H1 (cell line): Measurements from ENCODE around the gene COX7A2. TPM values are rescaled to one million over a fixed set of nuclear protein-coding genes. Genes with fewer than 3 reads are reported as not detected.

ENCODE experiments used
- CTCF ChIA-PET: fragments of 300-600 bp; sonication (Branson Sonifier 250); formaldehyde crosslinking; loops from one replicate; lab custom pipeline; 2021; ENCODE audit not compliant: partially characterized antibody; lab: Charles Lee
- POLR2A ChIA-PET: fragments of 300-600 bp; sonication (Branson Sonifier 250); formaldehyde crosslinking; loops from one replicate; lab custom pipeline; 2021; ENCODE audit warnings: inconsistent platforms; ENCODE audit not compliant: partially characterized antibody; lab: Charles Lee
- DNase-seq, 2 experiments: peaks; one replicate each; pipeline versions ENCODE4 v3.0.0 to v3.0.0-alpha.2; 2010 to 2022; ENCODE audit warnings: low spot score in 2 of 2, low read depth in 1 of 2, mixed read lengths in 1 of 2
- FAIRE-seq: peaks from 2 replicates; lab custom pipeline; 2011; peaks lifted over from hg19 to GRCh38; lab: Jason Lieb, UNC
- H2AFZ ChIP-seq: 2 replicates; pipeline ENCODE4 v1.8.1; 2012; ENCODE audit warnings: low read length, inconsistent platforms
- H2AK5ac ChIP-seq: 2 replicates; pipeline ENCODE4 v1.6.1; 2013; ENCODE audit warnings: low read depth, low read length
- H2BK120ac ChIP-seq: replicated peaks from 2 replicates; pipeline ENCODE3; 2013; ENCODE audit warnings: low read depth, low read length, inconsistent platforms
- H2BK12ac ChIP-seq: 2 replicates; pipeline ENCODE4 v1.6.1; 2013; ENCODE audit warnings: low read depth, low read length
- H2BK15ac ChIP-seq: 2 replicates; pipeline ENCODE4 v1.6.1; 2013; ENCODE audit warnings: low read length
- H2BK20ac ChIP-seq: 2 replicates; pipeline ENCODE4 v1.6.1; 2013; ENCODE audit warnings: low read length
- H2BK5ac ChIP-seq: 2 replicates; pipeline ENCODE4 v1.6.1; 2013; ENCODE audit warnings: low read depth, low read length
- H3K14ac ChIP-seq: 2 replicates; pipeline ENCODE4 v1.6.1; 2013; ENCODE audit warnings: inconsistent platforms; ENCODE audit not compliant: insufficient read length
- H3K18ac ChIP-seq: 2 replicates; pipeline ENCODE4 v1.6.1; 2013; ENCODE audit warnings: low read length; ENCODE audit errors: extremely low read depth
- H3K23ac ChIP-seq: 2 replicates; pipeline ENCODE4 v1.6.1; 2013; ENCODE audit warnings: inconsistent platforms; ENCODE audit not compliant: insufficient read length
- H3K23me2 ChIP-seq: 2 replicates; pipeline ENCODE4 v1.6.1; 2013; ENCODE audit warnings: low read depth, low read length
- H3K27ac ChIP-seq: 2 replicates; pipeline ENCODE4 v1.6.1; 2011; ENCODE audit warnings: low read depth, low read length, inconsistent platforms
- H3K27me3 ChIP-seq, 4 experiments: replicated peaks in 1 of 4; 1 replicate in 1 of 4; 2 replicates in 3 of 4; pipeline versions ENCODE4 v1.6.1 to v1.8.1; 2011 to 2013; ENCODE audit warnings: low read length in 3 of 4, mild to moderate bottlenecking in 3 of 4, inconsistent platforms in 2 of 4, mixed read lengths in 2 of 4, moderate library complexity in 1 of 4; ENCODE audit not compliant: control insufficient read depth in 3 of 4, insufficient read depth in 3 of 4; ENCODE audit errors: extremely low read depth in 1 of 4
- H3K36me3 ChIP-seq, 4 experiments: 2 replicates each; pipeline versions ENCODE4 v1.6.1 to v1.8.1; 2011 to 2013; ENCODE audit warnings: mild to moderate bottlenecking in 4 of 4, low read length in 3 of 4, moderate library complexity in 2 of 4, control low read depth in 1 of 4, inconsistent platforms in 1 of 4; ENCODE audit not compliant: insufficient read depth in 4 of 4, control insufficient read depth in 2 of 4
- H3K4ac ChIP-seq: replicated peaks from 2 replicates; pipeline ENCODE3; 2013; ENCODE audit warnings: low read length, low read depth, mixed read lengths, inconsistent platforms; ENCODE audit not compliant: insufficient read length
- H3K4me1 ChIP-seq, 4 experiments: replicated peaks in 1 of 4; 1 replicate in 1 of 4; 2 replicates in 3 of 4; pipeline versions ENCODE4 v1.6.1 to v1.8.1; 2011 to 2013; ENCODE audit warnings: low read length in 3 of 4, inconsistent platforms in 2 of 4, mixed read lengths in 1 of 4; ENCODE audit not compliant: insufficient read depth in 4 of 4, control insufficient read depth in 3 of 4
- H3K4me2 ChIP-seq, 2 experiments: 2 replicates each; pipeline versions ENCODE4 v1.6.1 to v1.8.1; 2011 to 2013; ENCODE audit warnings: low read depth in 2 of 2, low read length in 2 of 2, control low read depth in 1 of 2, inconsistent platforms in 1 of 2, mild to moderate bottlenecking in 1 of 2; ENCODE audit not compliant: insufficient read depth in 1 of 2
- H3K4me3 ChIP-seq, 4 experiments: fragments of 200-600, 300-600 bp in 1 of 4; sonication (generic), shearing (Covaris generic), sonication (Bioruptor Twin) in 1 of 4; 2 replicates each; pipeline versions ENCODE4 v1.5.1 to v1.8.1; 2011 to 2016; ENCODE audit warnings: low read length in 4 of 4, low read depth in 3 of 4, control low read depth in 2 of 4, inconsistent platforms in 2 of 4, mild to moderate bottlenecking in 2 of 4, mixed read lengths in 1 of 4, moderate library complexity in 1 of 4; ENCODE audit not compliant: insufficient read depth in 2 of 4; ENCODE audit errors: extremely low read depth in 1 of 4
- H3K56ac ChIP-seq: replicated peaks from 2 replicates; pipeline ENCODE3; 2013; ENCODE audit warnings: low read depth, mild to moderate bottlenecking, mixed read lengths, low read length, inconsistent platforms; ENCODE audit not compliant: insufficient read length
- H3K79me1 ChIP-seq: 2 replicates; pipeline ENCODE4 v1.6.1; 2013; ENCODE audit warnings: low read depth, low read length, control low read depth
- H3K79me2 ChIP-seq, 2 experiments: 2 replicates each; pipeline versions ENCODE4 v1.6.1 to v1.8.1; 2012 to 2013; ENCODE audit warnings: low read length in 2 of 2, mild to moderate bottlenecking in 2 of 2, inconsistent platforms in 1 of 2; ENCODE audit not compliant: insufficient read depth in 2 of 2, control insufficient read depth in 1 of 2
- H3K9ac ChIP-seq, 4 experiments: replicated peaks in 1 of 4; 1 replicate in 1 of 4; 2 replicates in 3 of 4; pipeline versions ENCODE4 v1.6.1 to v1.8.1; 2011 to 2013; ENCODE audit warnings: low read depth in 3 of 4, low read length in 3 of 4, control low read depth in 2 of 4, mild to moderate bottlenecking in 2 of 4, moderate library complexity in 2 of 4, inconsistent platforms in 1 of 4; ENCODE audit errors: extremely low read depth in 1 of 4
- H3K9me3 ChIP-seq, 2 experiments: 2 replicates each; pipeline versions ENCODE4 v1.6.1 to v1.8.1; 2012 to 2013; ENCODE audit warnings: mild to moderate bottlenecking in 2 of 2, moderate library complexity in 2 of 2, control low read depth in 1 of 2, inconsistent platforms in 1 of 2, low read depth in 1 of 2, low read length in 1 of 2, mixed read lengths in 1 of 2; ENCODE audit not compliant: insufficient read depth in 2 of 2
- H4K20me1 ChIP-seq, 2 experiments: replicated peaks in 1 of 2; 2 replicates each; pipeline versions ENCODE3 to v1.8.1; 2011 to 2013; ENCODE audit warnings: inconsistent platforms in 2 of 2, low read length in 2 of 2, mild to moderate bottlenecking in 1 of 2; ENCODE audit not compliant: insufficient read depth in 2 of 2, control insufficient read depth in 1 of 2
- H4K5ac ChIP-seq: 2 replicates; pipeline ENCODE4 v1.6.1; 2013; ENCODE audit warnings: low read length, low read depth, mixed read lengths, inconsistent platforms; ENCODE audit not compliant: insufficient read length
- H4K8ac ChIP-seq: 2 replicates; pipeline ENCODE4 v1.8.0; 2013; ENCODE audit warnings: mild to moderate bottlenecking, moderate library complexity, low read length, inconsistent platforms; ENCODE audit not compliant: insufficient read depth; ENCODE audit errors: extremely low read depth
- H4K91ac ChIP-seq: replicated peaks from 2 replicates; pipeline ENCODE3; 2013; ENCODE audit warnings: low read length, mixed read lengths, inconsistent platforms; ENCODE audit not compliant: insufficient read length
- EZH2 ChIP-seq: fragments of 200-600 bp; sonication (generic); IDR thresholded peaks from 2 replicates; pipeline ENCODE4 v1.7.1; 2012; ENCODE audit warnings: low read depth, mild to moderate bottlenecking, moderate library complexity, low read length, inconsistent platforms; ENCODE audit not compliant: severe bottlenecking
- POLR2AphosphoS5 ChIP-seq: IDR thresholded peaks from 2 replicates; pipeline ENCODE4 v1.6.1; 2011; ENCODE audit warnings: low read depth, low read length
- RNF2 ChIP-seq: fragments of 200-900, 300-1000 bp; sonication (generic); IDR thresholded peaks from 2 replicates; pipeline ENCODE4 v1.7.1; 2016; ENCODE audit warnings: borderline replicate concordance, low read depth, mild to moderate bottlenecking, antibody characterized with exemption, low read length; ENCODE audit not compliant: poor library complexity, severe bottlenecking; ENCODE audit errors: missing control alignments
- SAP30 ChIP-seq: fragments of 300-600 bp; sonication (generic); IDR thresholded peaks from 2 replicates; pipeline ENCODE4 v1.7.1; 2012; ENCODE audit warnings: low read length, moderate library complexity, mild to moderate bottlenecking, inconsistent platforms; ENCODE audit not compliant: insufficient read depth, insufficient replicate concordance
- SUZ12 ChIP-seq: fragments of 200-600 bp; sonication (generic); IDR thresholded peaks from 2 replicates; pipeline ENCODE4 v1.6.1; 2012; ENCODE audit warnings: mild to moderate bottlenecking, inconsistent platforms, low read length, moderate library complexity, mixed read lengths
- TAF7 ChIP-seq: optimal IDR thresholded peaks from 2 replicates; pipeline ENCODE3; 2011; ENCODE audit warnings: low read depth, mild to moderate bottlenecking, inconsistent platforms, low read length, moderate library complexity, borderline replicate concordance
- WGBS, 2 experiments: shearing (Covaris generic) in 1 of 2; methylation state at CpG; one replicate each; pipeline versions ENCODE4 v1.1.6 to v1.1.7; 2013 to 2015; ENCODE audit warnings: low lambda C conversion rate in 2 of 2, mixed read lengths in 2 of 2, inconsistent platforms in 1 of 2, low coverage in 1 of 2, missing lambda C conversion rate in 1 of 2; ENCODE audit not compliant: insufficient replicate concordance in 2 of 2, insufficient coverage in 1 of 2, insufficient read length in 1 of 2; ENCODE audit errors: extremely low coverage in 1 of 2, missing lambda C conversion rate in 1 of 2; 5-methylcytosine and 5-hydroxymethylcytosine counted together
- polyA plus RNA-seq, 7 experiments: library from polyadenylated mRNA; depleted of rRNA in 3 of 7; stranded (reverse) in 5 of 7; unstranded in 2 of 7; fragments of >200 nt in 5 of 7; fragments of 200-250 nt in 2 of 7; gene quantifications; 1 replicate in 5 of 7; 2 replicates in 1 of 7; 4 replicates in 1 of 7; pipeline versions ENCODE4 v1.2.1 to v1.2.3, GENCODE V29; 2011 to 2013; ENCODE audit warnings: missing spikeins in 2 of 7, mixed read lengths in 2 of 7
- total RNA-seq: library from RNA; stranded (reverse); fragmentation: NEBNext Ultra II Directional; extraction: Animal tissue kit (Norgen Biotek cat#: 25700); gene quantifications from 2 replicates; pipeline ENCODE4 v1.2.1, GENCODE V29; 2021

Gene COX7A2
- total and polyA plus RNA-seq, 2 of the 8 experiments (the other 6 are each of a cell fraction or from before 2014, with no cell fraction given), result 262 to 468 TPM

- Histone ChIP-seq H2BK120ac (no peak overlapping the region), H3K23me2 (peaks cover 38% of the 10 kb centered on the region), H3K79me2 (no peaks in the 10 kb centered on the region), H4K8ac (no peak overlapping the region), H3K4me3 (peak overlapping the region; percentile 45 to 68 (median 54); a peak in 7 of 8 replicates), H2BK20ac (no peak overlapping the region), H3K56ac (no peak overlapping the region), H3K4ac (no peak overlapping the region), H2AK5ac (no peak overlapping the region), H4K20me1 (peaks cover 0 to 2% of the 10 kb centered on the region in 2 experiments), H2BK15ac (no peak overlapping the region), H2BK5ac (no peak overlapping the region), H3K23ac (no peak overlapping the region), H3K14ac (no peak overlapping the region), H4K91ac (no peak overlapping the region), H3K4me1 (peaks cover 0 to 29% (median 9%) of the 10 kb centered on the region in 4 experiments; a peak in 4 of 7 replicates), H2AFZ (no peak overlapping the region), H3K18ac (no peak overlapping the region)
- POLR2A ChIA-PET, result interaction anchor here (0.7 kb wide), 1 partner anchor 27 kb away, joined by 3 read pairs; no protein-coding TSS in a partner anchor
- DNase-seq, result peak in 1 of 2 experiments; percentile 56
- WGBS, 2 experiments, result 19% methylated on average over 12 of the region's 12 CpGs; no CpG with 5 or more reads in 1 of the 2 experiments
- CTCF ChIA-PET, result interaction anchor here (0.7 to 11.0 kb wide), 33 partner anchors 7 to 1469 kb away, joined by 3 to 104 read pairs (median 4); no protein-coding TSS in a partner anchor
- TF ChIP-seq SAP30 (no peak), POLR2AphosphoS5 (no peak), EZH2 (peak; percentile 70), TAF7 (no peak), RNF2 (no peak), SUZ12 (peak; percentile 83; the same call in 1 of the 2 replicates)
- TF ChIP-seq, all 59 proteins: peak for 2
- no peak for FAIRE-seq
- H3K9ac ChIP-seq, result no peak overlapping the region
- H3K27ac ChIP-seq, result no peak overlapping the region
- no peaks in the 10 kb centered on the region for H3K79me1 ChIP-seq
- H2BK12ac ChIP-seq, result no peak overlapping the region
- no peaks in the 10 kb centered on the region for H3K36me3 ChIP-seq
- H3K27me3 ChIP-seq, result peaks cover 35 to 68% (median 61%) of the 10 kb centered on the region in 4 experiments
- peak overlapping the region; percentile 91 to 97 for H3K4me2 ChIP-seq
- no peaks in the 10 kb centered on the region for H3K9me3 ChIP-seq
- no peak overlapping the region for H4K5ac ChIP-seq
Observed at GRCh38 chr6:75202676-75203131, 40.9 kb downstream of the COX7A2 start.
